Activated naive CD4-positive, alpha-beta T cell treated with anti-CD3 and anti-CD28 coated beads, Interleukin-2, amount 50 U/mL, for 16 hours (primary cell): ENCODE data around the gene HCAR2.
"Not testable (repeated sequence)": the region's sequence is repeated elsewhere in the genome, so short reads cannot be mapped to it uniquely, and the experiment has no call there.

Source experiments
- DNase-seq: peaks from one replicate; pipeline ENCODE4 v3.0.0-alpha.2; 2020

The HCAR2 gene

GRCh38 chr12:122661246-122661645, 41.9 kb downstream of the HCAR2 start:
- DNase-seq, result no peak

- DNase-seq, result no peak
Observed at GRCh38 chr12:122659579-122659978, 43.6 kb downstream of the HCAR2 start.

GRCh38 chr12:122656298-122656697, 46.9 kb downstream of the HCAR2 start:
- DNase-seq, result no peak

- DNase-seq, result not testable (repeated sequence)
Observed at GRCh38 chr12:122653291-122653690, 49.9 kb downstream of the HCAR2 start.

GRCh38 chr12:122651520-122652224, 51.5 kb downstream of the HCAR2 start:
- no peak for DNase-seq
